ENCODE data around the gene SLC38A1.

DNA sequence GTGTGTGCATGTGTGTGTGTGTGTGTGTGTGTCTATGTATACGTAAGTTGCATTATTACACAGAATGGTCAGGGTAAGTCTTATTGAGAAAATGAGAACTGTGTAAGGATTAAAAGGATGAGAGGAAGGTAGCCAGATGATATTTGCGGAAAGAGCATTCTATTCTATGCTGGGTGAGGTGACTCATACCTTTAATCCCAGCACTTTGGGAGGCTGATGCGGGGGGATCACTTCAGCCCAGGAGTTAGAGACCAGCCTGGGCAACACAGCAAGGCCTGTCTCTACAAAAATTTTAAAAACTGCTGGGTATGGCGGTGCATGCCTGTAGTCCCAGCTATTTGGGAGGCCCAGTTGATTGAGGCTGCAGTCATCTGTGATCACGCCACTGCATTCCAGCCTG is 103.7 kb downstream of the SLC38A1 start:
- TF ChIP-seq YY1 (IDR thresholded peaks at IDR 0.05; ENCODE audit: insufficient read depth, insufficient read length) (no peak), ZNF274 (IDR thresholded peaks at IDR 0.05; ENCODE audit: low read depth, low read length) (no peak)
